GM18498 (cell line): Measurements from ENCODE around the gene TMEM187.

Experiments
- ATAC-seq: cut with Tn5 transposase; IDR thresholded peaks from one replicate; pipeline ENCODE4 v1.9.1; 2021; ENCODE audit warnings: mild to moderate bottlenecking, moderate library complexity; ENCODE audit not compliant: unreplicated experiment

TMEM187 gene

GRCh38 chrX:154032653-154033052 lies 60.1 kb downstream of the TMEM187 start:
- no peak for ATAC-seq
